Measurements from ENCODE around the gene TRAF1. TPM values are rescaled to one million over a fixed set of nuclear protein-coding genes. Genes with fewer than 3 reads are reported as not detected.

TRAF1 gene
- total and polyA plus RNA-seq, 10 of the 15 experiments (the other 5 are each of a cell fraction or from before 2014, with no cell fraction given): 13.8 to 163 (median 128) TPM

DNA sequence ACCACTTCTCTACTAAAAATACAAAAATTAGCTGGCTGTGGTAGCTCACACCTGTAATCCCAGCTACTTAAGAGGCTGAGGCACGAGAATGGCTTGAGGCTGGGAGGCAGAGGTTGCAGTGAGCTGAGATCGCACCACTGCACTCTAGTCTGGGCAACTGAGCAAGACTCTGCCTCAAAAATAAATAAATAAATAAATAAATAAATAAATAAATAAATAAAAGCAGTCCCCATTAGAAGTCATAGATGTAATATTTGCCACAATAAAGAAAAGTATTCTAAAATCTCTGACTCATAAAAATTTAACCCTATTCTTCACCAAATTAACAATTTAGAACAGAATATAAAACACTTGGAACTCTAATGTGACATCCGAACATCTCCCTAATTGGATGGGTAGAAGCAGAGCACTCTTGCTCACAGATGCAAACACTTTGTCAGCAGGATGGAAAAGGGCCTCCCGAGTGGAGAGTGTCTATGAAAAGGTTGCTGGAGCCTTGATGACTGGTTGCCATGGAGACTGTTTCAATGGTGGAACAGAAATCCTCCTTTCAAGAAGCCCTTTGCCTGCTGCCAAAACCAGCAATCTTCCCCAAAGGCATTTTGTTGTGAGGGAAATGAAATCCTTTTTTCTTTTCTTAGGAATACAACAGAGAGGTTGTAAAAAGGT is 38.9 kb upstream of the TRAF1 start:
- BruUV-seq (replicated peaks): no TSS peak

More for the DNA sequence above, 38.9 kb upstream of the TRAF1 start:
- WGBS (ENCODE audit: insufficient coverage, insufficient replicate concordance, low lambda C conversion rate, missing lambda C conversion rate): 71% methylated on average over 4 of the region's 4 CpGs
- ChIA-PET CTCF (interaction anchor here (1.2 to 3.3 kb wide), 4 partner anchors 16 to 209 kb away, joined by 3 to 16 read pairs (median 4); no protein-coding TSS in a partner anchor), SMC1A (ENCODE audit: uncharacterized antibody, unreplicated experiment) (interaction anchor here (1.4 to 2.0 kb wide), 2 partner anchors 13 kb away, joined by 5 to 9 read pairs; no protein-coding TSS in a partner anchor), POLR2A (no interaction called here), RAD21 (ENCODE audit: unreplicated experiment) (no interaction called here)
- Histone ChIP-seq H3K79me2 (ENCODE audit: control insufficient read depth, insufficient read depth, low read length) (no peaks in the 10 kb centered on the region), H3K4me3 (no peak overlapping the region), H3K4me1 (ENCODE audit: control insufficient read depth, insufficient read depth, low read length) (no peaks in the 10 kb centered on the region), H3K36me3 (ENCODE audit: control insufficient read depth in 2 of 2, insufficient read depth in 2 of 2, low read length in 1 of 2) (no peaks in the 10 kb centered on the region), H3K27ac (ENCODE audit: control insufficient read depth, insufficient read depth) (no peak overlapping the region), H3K9me3 (replicated peaks; ENCODE audit: control insufficient read depth, insufficient read depth, low read length) (no peaks in the 10 kb centered on the region), H3K9ac (ENCODE audit: control insufficient read depth, insufficient read depth, low read length) (no peak overlapping the region), H2AFZ (ENCODE audit: control insufficient read depth, low read depth, low read length) (no peak overlapping the region), H3K27me3 (replicated peaks in 1 of 2; ENCODE audit: control insufficient read depth in 2 of 2, insufficient read depth in 2 of 2, low read length in 1 of 2) (no peaks in the 10 kb centered on the region), H3K4me2 (ENCODE audit: control insufficient read depth, insufficient read depth) (no peak overlapping the region), H4K20me1 (ENCODE audit: control insufficient read depth, insufficient read depth) (no peaks in the 10 kb centered on the region)
- TF ChIP-seq TAF1 (IDR thresholded peaks at IDR 0.05; ENCODE audit: borderline replicate concordance, low read depth, low read length) (no peak), CREM (IDR thresholded peaks at IDR 0.05; ENCODE audit: low read depth) (no peak), NR2F1 (conservative IDR thresholded peaks at IDR 0.05) (no peak), BRCA1 (IDR thresholded peaks at IDR 0.05; ENCODE audit: low read depth, low read length) (no peak), HDAC2 (IDR thresholded peaks at IDR 0.05) (no peak), STAT1 (conservative IDR thresholded peaks at IDR 0.05) (no peak), YBX1 (IDR thresholded peaks at IDR 0.05) (no peak), HDAC6 (IDR thresholded peaks at IDR 0.05; ENCODE audit: unreplicated experiment) (no peak), NFYA (IDR thresholded peaks at IDR 0.05; ENCODE audit: borderline replicate concordance, low read depth, low read length) (no peak), RUNX3 (IDR thresholded peaks at IDR 0.05; ENCODE audit: low read length) (no peak), TCF3 (IDR thresholded peaks at IDR 0.05; ENCODE audit: borderline replicate concordance, insufficient read depth, low read depth, low read length) (no peak), SREBF1 (IDR thresholded peaks at IDR 0.05; ENCODE audit: low read length) (no peak), RELA (IDR thresholded peaks at IDR 0.05; ENCODE audit: borderline replicate concordance, partially characterized antibody) (no peak), YY1 (IDR thresholded peaks at IDR 0.05; ENCODE audit: low read depth, low read length) (no peak)
- TF ChIP-seq, protein P1, sequence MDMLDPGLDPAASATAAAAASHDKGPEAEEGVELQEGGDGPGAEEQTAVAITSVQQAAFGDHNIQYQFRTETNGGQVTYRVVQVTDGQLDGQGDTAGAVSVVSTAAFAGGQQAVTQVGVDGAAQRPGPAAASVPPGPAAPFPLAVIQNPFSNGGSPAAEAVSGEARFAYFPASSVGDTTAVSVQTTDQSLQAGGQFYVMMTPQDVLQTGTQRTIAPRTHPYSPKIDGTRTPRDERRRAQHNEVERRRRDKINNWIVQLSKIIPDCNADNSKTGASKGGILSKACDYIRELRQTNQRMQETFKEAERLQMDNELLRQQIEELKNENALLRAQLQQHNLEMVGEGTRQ (IDR thresholded peaks at IDR 0.05; ENCODE audit: borderline replicate concordance, low read depth, low read length): no peak
- TF ChIP-seq, protein P2, sequence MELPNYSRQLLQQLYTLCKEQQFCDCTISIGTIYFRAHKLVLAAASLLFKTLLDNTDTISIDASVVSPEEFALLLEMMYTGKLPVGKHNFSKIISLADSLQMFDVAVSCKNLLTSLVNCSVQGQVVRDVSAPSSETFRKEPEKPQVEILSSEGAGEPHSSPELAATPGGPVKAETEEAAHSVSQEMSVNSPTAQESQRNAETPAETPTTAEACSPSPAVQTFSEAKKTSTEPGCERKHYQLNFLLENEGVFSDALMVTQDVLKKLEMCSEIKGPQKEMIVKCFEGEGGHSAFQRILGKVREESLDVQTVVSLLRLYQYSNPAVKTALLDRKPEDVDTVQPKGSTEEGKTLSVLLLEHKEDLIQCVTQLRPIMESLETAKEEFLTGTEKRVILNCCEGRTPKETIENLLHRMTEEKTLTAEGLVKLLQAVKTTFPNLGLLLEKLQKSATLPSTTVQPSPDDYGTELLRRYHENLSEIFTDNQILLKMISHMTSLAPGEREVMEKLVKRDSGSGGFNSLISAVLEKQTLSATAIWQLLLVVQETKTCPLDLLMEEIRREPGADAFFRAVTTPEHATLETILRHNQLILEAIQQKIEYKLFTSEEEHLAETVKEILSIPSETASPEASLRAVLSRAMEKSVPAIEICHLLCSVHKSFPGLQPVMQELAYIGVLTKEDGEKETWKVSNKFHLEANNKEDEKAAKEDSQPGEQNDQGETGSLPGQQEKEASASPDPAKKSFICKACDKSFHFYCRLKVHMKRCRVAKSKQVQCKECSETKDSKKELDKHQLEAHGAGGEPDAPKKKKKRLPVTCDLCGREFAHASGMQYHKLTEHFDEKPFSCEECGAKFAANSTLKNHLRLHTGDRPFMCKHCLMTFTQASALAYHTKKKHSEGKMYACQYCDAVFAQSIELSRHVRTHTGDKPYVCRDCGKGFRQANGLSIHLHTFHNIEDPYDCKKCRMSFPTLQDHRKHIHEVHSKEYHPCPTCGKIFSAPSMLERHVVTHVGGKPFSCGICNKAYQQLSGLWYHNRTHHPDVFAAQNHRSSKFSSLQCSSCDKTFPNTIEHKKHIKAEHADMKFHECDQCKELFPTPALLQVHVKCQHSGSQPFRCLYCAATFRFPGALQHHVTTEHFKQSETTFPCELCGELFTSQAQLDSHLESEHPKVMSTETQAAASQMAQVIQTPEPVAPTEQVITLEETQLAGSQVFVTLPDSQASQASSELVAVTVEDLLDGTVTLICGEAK (IDR thresholded peaks at IDR 0.05; ENCODE audit: borderline replicate concordance): no peak
- in situ Hi-C loops (cut with MboI): loop anchor here (5.0 kb wide), 1 partner anchor 52 kb away; no protein-coding TSS in a partner anchor
- DNase-seq (ENCODE audit: low read depth, low spot score): no peak
- intact Hi-C loops (cut with micrococcal nuclease; ENCODE audit: unreplicated experiment): no loop called here
- no peak for ATAC-seq
- no peak for FAIRE-seq
